ENCODE results near the gene CREB3.

- TF ChIP-seq, protein P1, sequence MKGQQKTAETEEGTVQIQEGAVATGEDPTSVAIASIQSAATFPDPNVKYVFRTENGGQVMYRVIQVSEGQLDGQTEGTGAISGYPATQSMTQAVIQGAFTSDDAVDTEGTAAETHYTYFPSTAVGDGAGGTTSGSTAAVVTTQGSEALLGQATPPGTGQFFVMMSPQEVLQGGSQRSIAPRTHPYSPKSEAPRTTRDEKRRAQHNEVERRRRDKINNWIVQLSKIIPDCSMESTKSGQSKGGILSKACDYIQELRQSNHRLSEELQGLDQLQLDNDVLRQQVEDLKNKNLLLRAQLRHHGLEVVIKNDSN (IDR thresholded peaks at IDR 0.05), result no peak
- TF ChIP-seq REST (IDR thresholded peaks at IDR 0.05; ENCODE audit: low read depth) (no peak), TAF1 (IDR thresholded peaks at IDR 0.05; ENCODE audit: low read depth) (no peak), CEBPB (IDR thresholded peaks at IDR 0.05) (no peak), ZBTB7A (IDR thresholded peaks at IDR 0.05; ENCODE audit: low read depth) (no peak), MAX (IDR thresholded peaks at IDR 0.05) (no peak), EP300 (IDR thresholded peaks at IDR 0.05; ENCODE audit: borderline replicate concordance) (no peak), FOXM1 (IDR thresholded peaks at IDR 0.05; ENCODE audit: borderline replicate concordance, low read depth) (no peak), CREB1 (IDR thresholded peaks at IDR 0.05; ENCODE audit: low read depth) (no peak), NFIC (IDR thresholded peaks at IDR 0.05) (no peak)
Observed at GRCh38 chr9:35703906-35704672, 28.4 kb upstream of the CREB3 start.

All from Ishikawa (cell line).